Measurements from ENCODE around the gene HMX2.

HMX2 gene

DNA sequence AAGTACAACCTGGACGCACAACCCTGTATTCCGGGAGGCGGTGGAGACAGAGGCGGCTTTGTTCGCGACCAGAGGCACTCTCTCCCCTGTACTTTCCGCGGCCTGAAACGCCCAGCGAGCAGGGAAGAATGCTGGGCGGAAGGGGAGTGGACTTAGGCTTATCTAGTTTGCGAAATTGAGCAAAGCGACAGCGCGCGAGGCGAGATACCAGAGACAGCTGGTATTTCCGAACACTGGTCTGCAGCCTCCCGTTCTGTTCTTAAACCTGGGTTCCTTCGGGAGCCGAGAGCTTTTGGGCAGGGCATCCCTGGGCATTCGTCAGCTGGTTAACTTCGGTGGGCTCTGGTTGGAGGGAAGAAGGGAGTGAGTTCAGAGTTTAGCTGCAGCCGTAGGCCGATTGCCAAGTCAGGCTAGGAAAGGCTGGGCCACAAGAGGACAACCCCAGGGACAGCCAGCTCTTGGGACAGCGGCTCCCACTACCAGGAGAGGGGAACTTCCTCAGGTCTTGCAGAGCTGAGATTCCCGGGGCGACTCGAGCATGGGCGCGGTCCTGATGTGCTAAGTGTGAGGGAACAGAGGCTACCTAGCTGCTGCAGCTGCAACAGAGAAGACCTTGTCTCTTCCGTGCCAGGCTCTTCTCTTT is 8.3 kb upstream of the HMX2 start:
- DNase-seq, result no peak

DNA sequence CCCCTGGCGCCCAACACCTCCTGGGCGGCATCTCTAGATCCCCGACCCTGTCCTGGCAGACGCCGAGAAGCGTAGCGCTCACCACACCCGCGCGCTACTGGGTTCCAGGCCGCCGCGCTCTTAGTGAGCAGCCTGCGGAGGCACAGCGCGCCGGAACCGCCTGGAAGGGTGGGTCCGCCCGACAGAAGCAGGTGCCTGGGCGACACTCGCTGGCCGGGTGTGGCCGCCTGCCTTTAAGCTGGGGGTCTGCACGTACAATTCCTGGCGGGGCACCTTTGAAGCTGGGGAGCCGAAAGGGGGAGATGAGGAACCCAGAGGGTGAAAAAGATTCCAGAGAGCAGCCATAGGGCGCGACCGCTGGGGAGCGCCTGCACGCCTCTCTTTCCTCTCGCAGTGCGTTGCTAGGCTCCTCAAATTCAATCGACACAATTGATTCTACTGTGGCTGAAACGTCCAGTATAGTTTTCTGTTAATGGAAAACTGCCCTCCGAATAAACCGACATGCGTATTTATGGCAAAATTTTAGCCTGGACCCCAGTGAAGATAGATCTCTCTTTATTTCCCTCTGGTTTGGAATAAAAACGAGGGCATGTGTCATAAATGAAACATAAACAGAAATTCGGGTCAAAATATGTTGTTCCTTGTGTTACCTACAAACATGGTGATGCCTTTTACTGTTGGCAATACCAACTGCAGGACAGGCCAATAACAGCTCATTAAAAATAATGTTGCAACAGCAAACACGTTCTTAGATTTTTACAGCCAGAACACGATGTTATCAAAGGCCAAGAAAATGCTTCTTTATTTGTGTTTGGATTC is 7.6 kb upstream of the HMX2 start:
- no peak for DNase-seq

DNA sequence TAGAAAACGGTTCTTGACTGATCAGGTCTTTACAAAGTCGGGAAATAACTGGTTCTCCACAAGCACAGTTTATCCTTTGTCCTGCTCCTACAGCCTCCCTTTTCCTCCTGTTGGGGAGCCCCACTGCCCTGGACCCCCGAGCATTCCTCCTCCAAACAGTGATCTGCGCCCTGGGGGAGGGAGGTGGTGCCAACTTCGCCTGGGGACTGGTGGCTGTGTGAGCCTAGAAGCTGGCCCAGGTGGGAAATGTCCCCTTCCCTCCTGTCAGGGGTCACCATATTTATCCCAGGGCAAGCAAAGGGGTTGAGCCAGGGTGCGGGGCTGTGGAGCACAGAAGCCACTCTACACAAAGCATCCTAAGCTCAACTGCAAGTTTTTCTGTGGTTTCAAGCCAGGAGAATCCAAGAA is 6.9 kb upstream of the HMX2 start:
- no peak for DNase-seq

DNA sequence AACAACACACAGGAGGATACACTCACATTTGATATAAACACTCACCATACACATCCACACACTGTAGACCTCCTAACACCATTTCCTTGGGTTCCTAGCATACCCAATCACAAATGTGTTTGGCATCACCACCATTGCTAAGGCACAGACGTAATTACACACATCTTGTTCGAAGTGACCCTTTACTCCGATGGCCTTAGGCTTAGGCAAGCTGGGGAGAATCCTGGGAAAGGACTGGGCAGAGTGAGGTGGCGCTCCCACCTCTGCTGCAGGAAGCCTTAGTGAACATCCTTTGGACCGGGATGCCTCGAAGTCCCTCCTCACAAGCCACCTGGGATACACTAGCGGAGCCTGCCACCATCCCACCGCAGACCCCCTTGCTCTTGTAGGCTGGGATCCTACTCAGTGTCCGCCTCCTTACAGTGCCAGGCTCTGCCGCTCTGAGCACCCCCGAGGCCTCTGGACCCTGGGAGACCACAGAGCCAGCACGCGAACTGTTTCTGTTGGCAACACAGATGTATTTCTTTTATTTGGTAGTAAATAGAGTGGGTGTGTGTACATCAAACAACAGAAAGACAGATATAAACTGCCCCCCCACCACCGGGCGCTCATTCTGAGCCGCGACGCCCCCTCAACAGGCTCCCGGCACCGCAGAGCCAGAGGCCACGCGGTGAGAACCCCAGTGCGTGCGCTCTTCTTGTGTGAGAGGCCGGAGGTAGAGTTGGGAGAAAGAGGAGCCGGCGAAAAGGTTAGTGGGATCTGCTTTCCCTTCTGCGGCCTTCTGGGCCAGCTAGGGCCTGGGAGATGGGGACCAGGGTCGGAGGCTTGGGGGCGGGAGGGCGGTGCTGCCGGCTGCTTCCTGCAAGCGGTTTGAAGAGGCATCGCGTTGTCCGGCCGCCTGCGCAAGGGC is 5.9 kb upstream of the HMX2 start:
- DNase-seq, result no peak

DNA sequence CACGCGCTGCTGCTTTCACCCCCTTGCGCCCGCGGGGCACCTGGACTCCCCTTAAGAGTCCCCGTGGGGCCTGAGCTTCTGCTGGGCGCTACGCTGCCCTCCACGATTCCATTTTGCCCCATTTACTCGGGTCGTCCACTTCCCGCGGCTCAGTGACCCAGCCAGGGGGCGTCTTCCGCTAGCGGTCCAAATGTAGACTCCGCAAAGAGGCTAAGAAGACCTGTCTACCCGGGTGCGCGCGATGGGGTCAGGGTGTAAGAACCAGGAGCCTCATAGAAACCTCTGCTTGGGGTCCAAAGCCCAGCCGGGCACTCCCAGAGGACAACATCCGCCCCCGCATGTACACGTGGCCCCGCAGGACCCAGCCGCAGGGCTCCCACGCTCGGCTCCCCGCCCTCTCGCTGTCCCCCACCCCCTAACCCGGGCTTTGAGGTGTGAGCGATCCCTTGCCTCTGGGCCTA is 5.2 kb upstream of the HMX2 start:
- DNase-seq, result no peak

DNA sequence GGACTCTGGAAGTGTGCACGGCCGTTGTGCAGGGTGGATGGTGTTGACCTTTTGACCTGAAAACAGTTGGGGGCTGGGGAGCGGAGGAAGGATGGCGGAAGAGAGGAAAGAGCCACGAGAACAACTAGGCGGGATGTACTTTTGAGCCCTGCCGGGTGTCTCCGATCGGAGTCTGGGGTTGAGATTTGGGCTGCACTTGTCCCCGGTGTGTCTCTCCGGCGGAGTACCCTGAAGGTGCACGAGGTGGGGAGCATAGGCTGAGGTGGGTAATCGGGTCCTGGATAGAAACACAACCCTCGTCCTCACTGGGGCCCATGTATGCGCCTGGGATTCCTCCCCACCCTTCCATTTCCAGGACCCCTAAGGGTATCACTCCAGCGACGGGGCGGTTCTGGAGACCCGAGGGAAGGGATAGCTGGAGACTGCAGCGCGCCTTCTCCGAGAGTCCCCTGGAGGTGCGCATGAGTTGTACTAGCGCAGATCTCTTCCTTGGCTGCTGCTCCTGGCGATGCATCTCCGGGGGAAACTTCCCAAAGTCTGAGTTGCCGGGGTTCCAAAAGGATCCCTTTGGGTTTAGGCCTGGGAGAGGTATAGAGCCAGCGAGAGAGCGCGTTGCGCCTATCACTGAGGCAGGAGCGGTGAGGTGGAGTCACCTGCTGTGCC is 4.6 kb upstream of the HMX2 start:
- DNase-seq, result no peak

DNA sequence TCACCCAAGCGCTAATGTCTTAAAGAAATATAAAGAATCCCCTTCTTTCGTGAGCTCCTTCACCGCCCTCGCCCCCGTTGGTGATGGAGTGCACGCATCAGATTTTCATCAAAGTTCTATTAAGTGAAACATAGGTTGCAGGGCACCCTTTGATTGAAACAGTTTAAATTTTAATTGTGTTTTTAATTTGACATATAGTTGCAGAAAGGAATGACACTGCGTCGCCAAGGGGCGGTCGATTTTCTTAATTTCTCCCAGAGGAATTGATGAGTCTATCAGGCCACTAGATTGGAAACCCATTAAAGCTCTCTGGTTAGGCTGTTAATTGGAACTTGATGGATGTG is 4.1 kb upstream of the HMX2 start:
- no peak for DNase-seq

DNA sequence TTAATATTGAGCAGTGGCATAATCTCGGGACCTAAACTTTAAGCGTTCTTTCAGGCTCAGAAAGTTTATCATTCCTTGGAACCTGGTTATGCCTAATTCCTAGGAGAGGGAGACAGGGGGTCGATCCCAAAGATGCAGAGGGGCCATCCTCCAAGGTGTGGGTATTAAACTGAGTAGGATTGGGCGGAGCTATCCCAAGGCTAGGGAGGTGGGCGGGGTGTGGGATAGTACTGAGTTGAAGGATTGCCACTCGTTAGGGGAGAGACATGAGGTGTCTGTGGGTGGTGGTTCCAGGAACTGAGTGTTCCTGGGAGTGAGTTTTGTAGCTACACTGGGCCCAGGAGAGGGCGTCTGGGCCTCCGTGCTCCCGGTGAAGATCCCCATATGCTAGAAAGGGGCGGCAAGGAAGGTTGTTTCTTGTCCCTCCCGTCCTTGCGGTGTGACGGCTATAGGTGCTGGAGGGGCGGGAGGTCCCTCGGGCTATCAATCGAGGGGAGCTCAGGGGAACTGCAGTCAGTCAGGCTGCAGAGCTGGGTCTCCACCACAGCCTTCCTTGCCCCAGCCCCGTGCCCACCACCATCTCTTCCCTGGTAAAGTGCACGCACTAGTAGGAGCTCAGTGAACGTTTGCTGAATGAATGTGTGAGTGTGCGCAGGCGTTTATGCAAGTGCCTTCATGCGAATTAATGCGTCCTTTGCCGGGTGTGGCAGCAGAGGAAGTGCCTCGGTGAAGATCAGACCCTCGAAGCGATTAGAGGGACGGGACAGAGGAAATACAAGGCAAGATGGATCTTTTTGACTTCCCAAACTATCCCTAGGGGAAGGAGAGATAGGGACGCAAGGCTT is 3.0 kb upstream of the HMX2 start:
- DNase-seq, result no peak

DNA sequence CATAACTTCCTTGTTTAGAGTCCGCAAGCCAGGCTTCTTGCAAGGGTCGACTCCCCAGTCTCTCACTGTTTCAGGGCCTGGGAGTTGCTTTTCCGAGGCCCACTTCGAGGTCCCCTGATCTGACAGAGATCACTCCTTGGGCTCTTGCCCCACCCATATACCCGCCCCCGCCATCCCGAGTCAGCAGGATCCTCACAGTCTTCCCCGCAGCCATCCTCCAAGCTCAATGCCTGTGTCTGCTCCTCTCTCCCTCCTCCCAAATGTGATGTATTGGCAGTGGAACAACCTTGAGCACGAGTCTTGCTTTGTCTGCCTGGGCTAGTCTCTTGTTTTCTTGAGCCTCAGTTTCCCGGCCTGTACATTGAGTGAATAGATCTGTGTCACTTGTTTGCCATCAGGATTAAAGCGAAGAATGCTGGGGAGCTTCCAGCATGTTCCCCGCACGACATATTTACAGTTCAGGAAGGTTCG is 2.4 kb upstream of the HMX2 start:
- no peak for DNase-seq

DNA sequence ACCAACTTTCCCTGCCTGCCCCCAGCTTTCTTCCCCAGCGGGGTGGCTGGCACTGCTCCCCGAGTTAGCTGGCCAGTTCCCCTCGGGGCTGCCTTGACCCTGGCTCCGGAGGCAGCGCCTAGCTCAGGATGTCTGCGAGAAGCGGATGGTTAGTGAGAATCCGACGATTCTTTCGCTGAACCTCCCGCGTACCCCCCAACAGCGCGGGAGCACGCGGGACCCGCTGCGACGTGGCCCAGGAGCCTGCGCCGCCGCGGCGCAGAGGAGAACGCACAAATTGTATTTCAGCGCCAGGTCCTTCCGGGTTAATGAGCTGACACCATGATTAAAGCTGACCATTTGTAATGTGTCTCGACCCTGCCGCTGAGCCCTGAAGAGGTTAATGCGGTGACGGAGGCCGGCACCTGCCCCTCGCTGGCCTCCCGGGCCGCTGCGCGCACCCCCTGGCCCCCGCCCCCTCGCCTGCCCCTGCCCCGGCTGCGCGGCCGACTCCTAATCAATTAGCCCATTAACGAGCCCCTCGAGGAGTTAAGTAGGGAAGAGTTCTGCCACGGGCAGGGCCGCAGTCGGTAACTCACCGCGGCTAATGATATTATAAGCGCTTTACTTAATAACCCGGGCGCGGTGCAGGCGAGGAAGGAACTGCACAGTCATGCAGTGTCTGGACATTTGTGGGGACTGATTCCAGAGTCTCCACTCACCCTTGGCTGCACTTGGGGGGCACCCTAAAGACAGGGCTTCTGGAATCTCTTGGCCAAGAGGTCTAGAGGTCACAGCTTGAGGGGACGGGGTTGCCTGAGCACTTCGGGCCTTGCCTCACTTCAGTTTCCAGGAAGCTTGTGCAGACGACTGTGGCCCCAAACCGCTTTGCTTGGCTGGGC is 1.7 kb upstream of the HMX2 start:
- no peak for DNase-seq

DNA sequence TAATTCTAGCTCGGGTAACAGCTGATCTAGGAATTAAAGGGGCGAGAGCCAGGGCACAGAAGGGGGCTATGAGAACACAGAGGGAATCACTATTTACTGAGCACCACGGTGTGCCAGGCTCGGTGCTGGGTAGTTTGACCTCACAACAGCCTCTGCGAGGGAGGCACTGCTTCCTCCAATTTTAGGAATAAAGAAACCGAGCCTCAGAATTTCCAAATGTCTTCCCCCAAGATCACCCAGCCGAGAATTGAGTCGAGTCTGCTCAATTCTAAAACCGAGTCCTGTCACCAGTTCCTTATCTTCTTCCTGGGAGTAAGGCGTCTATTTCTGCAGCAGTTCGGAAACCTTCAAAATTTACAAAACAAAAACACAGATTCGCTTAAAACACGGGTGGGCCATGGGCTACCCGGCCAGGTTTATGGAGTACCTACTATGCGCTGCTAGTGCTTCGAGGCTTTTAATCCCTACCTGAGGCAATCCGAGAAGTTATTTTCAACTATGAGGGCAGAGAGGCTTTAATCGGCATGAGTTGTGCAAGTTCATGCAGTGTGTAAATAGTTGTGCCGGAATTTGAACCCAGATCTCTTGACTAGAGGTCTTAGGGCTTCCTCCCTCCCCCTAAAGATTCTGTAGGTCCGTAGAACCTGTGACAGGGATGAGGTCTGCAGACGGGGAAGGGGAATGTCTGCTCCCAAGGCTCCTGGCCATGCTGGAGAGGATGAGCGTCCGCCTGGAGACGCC is 872 bp upstream of the HMX2 start:
- no peak for DNase-seq

DNA sequence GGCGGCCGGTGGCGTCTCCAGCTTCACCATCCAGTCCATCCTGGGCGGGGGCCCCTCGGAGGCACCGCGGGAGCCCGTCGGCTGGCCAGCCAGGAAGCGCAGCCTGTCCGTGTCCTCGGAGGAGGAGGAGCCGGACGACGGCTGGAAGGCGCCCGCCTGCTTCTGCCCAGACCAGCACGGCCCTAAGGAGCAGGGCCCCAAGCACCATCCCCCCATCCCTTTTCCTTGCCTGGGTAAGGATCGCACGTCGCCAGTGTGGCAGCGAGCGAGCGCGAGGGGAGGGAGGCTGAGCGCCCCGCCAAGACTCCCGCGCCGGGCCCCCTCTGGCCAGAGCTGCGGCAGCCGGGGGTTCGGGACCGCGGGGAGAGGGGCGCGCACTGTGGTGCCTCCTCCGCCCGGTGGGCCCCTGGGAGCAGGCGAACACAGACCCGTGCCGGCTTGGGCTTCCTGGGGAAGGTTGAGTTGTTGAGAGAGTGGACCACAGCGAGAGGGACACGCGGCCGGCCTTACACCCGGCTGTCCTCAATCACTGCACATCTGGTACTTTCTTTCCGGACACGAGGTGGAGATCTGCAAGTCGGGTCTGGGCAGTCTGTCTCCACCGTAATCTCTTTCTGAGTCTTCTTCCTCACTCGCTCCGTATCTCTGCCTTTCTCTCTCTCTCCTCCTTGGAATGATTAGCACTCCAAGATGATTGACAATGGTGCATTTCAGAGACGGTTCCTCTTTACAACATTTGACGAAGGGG is 652 bp downstream of the HMX2 start:
- no peak for DNase-seq

DNA sequence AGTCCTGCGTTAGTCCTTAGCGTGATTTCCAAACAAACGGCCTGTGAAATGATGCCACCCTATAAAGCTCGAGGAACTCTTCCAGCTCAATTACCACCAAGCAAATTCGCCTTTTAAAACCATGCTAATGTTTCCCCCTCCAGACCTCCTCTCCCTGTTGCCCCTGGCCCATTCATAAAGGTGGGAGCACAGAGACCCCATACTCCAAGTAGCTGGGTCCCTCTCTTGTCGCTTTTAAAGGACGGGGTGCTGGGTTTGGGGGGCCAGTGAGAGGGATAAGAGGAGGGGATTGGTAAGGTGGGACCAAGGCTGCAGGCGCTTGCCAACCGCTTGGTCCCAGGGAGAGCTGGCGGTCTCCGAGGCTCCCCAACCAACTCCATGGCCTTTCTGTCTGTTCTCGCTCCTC is 1.2 kb downstream of the HMX2 start:
- DNase-seq, result no peak

DNA sequence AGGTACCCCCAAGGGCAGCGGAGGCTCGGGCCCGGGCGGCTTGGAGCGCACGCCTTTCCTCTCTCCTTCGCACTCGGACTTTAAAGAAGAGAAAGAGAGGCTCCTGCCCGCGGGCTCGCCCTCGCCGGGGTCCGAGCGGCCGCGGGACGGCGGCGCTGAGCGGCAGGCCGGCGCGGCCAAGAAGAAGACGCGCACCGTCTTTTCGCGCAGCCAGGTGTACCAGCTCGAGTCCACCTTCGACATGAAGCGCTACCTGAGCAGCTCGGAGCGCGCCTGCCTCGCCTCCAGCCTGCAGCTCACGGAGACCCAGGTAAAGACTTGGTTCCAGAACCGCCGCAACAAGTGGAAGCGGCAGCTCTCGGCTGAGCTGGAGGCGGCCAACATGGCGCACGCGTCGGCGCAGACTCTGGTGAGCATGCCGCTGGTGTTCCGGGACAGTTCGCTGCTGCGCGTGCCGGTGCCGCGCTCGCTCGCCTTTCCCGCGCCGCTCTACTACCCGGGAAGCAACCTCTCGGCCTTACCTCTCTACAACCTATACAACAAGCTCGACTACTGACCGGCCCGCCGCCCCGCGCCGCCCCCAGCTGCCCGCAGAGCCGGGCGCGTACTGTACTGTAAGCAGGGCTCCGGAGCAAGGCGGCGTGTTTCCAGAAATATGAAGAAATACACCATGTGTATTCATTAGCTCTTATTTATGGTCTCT is 1.8 kb downstream of the HMX2 start:
- DNase-seq, result no peak

DNA sequence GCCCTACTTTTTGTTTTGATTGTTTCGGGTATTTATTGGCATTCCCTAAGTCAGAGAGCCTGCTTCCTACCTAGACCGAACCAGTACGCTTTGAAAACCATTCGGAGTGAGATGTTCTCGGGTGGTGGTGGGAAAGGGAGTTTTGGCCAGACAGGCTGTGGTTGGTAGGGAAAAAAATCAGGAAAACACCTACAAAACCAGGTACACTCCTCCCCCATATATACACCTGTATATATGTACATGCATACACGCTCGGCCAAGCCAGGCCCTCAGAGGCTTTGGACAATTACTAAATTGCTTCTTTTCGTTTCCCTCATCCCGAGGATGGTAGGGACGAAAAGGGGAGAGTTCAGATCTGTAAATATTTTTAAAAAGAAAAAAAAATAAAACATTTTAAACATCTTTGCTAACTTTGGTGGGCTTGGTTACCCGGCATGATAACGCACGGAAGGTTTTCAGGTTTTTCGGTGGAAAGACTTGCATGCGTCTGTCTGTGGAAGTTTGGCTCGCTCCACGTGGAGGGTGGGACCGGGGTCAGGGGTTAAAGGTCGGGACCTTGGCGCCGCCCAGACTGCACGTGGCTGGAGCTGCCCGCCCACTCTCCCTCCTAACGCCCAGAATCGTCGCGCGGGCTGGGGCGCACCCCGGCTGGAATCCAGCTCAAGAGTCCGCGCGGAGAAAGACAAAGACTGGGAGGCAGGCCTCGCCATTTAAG is 2.5 kb downstream of the HMX2 start:
- DNase-seq, result no peak

DNA sequence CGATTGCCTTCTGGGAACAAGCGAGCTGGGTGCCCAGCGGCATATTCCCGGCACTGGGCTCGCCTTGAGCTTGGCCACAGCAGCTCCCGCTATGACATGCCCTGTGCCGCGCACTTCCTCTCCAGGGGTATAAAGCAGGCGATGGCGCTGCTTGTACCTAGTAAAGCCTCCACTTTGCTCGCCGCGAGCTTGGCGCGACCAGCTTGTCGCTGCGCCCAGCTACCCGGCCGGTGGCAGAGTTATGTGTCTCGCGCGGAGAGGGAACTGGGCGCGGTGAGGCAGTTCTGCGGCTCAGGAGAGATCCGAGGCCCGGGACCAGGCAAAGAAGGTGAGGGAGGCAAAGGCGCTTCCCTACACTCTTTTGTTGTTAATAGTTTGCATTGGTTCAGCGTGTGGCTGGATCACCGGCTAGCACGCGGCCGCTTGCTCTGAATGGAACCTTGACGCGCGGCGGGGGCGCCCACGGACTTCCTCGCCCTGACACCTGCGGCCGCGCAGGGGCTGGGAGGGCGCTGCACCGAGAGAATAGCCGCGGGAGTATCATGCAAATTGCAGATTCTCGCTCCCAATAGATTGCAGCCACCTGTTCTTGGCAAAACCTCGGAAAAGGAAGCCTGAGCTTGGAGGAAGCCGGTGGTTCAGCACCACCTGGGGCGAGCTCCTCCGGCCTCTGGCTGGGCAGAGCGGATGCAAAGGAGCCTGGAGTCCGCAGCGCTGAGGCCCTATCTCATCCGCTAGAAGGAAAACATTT is 3.2 kb downstream of the HMX2 start:
- no peak for DNase-seq

DNA sequence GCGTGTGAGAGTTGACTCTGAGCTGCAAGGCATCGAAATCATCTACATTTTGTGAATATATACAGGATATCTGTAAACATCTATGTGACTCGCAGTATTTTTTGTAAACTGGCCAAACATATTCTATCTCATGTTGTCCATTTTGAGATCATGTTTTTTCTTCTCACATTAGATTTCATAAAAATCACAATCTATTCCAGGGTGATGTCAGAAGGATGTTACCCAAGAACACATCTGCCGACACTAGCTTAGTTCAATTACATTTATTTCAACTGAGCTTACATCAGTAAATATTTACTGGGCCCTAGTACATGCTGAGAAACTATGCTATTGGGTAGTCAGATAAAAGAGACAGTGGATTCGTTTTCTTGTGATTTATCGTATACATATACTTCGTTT is 3.8 kb downstream of the HMX2 start:
- no peak for DNase-seq
